NOMO-1 treated with DMSO at 0.1 percent for 48 hours (cell line): ENCODE data around the gene THPO.

Experiments
- DNase-seq: peaks from one replicate; lab custom pipeline; 2025; ENCODE audit not compliant: unreplicated experiment; lab: John Stamatoyannopoulos, UW

Gene THPO

GRCh38 chr3:184366619-184367289 is 11.3 kb downstream of the THPO start:
- no peak for DNase-seq

GRCh38 chr3:184362668-184363546 is 15.1 kb downstream of the THPO start:
- DNase-seq = peak; percentile 100

GRCh38 chr3:184361932-184362667 is 15.9 kb downstream of the THPO start:
- peak; percentile 38 for DNase-seq

GRCh38 chr3:184361532-184361931 is 16.5 kb downstream of the THPO start, which contains the start of the genes CLCN2 and POLR2H:
Gene CLCN2 (minus strand): TSS chr3:184361605. CDS start chr3:184361479, 126 bp downstream.
Gene POLR2H (plus strand): TSS chr3:184361710. CDS start chr3:184363493, 1,783 bp downstream.
- DNase-seq = peak; percentile 43

GRCh38 chr3:184360929-184361531 is 17.0 kb downstream of the THPO start:
- no peak for DNase-seq

GRCh38 chr3:184360070-184360928 is 17.7 kb downstream of the THPO start:
- DNase-seq = no peak

GRCh38 chr3:184359610-184360009 is 18.4 kb downstream of the THPO start:
- DNase-seq = no peak

- DNase-seq = no peak
These were observed 19.1 kb downstream of the THPO start for GRCh38 chr3:184358921-184359350.

GRCh38 chr3:184358124-184358767 is 19.8 kb downstream of the THPO start:
- no peak for DNase-seq

GRCh38 chr3:184357248-184358123 is 20.5 kb downstream of the THPO start:
- no peak for DNase-seq

GRCh38 chr3:184355261-184356040 is 22.6 kb downstream of the THPO start:
- no peak for DNase-seq

- no peak for DNase-seq
These were observed 23.3 kb downstream of the THPO start for GRCh38 chr3:184354754-184355153.

GRCh38 chr3:184354121-184354728 is 23.8 kb downstream of the THPO start:
- DNase-seq = no peak

GRCh38 chr3:184353546-184353941 is 24.5 kb downstream of the THPO start:
- DNase-seq = no peak

- no peak for DNase-seq
These were observed 25.0 kb downstream of the THPO start for GRCh38 chr3:184352897-184353545.

- no peak for DNase-seq
These were observed 25.7 kb downstream of the THPO start for GRCh38 chr3:184352149-184352785.
